ENCODE measurements around the gene AKAP17A.

The AKAP17A gene

DNA sequence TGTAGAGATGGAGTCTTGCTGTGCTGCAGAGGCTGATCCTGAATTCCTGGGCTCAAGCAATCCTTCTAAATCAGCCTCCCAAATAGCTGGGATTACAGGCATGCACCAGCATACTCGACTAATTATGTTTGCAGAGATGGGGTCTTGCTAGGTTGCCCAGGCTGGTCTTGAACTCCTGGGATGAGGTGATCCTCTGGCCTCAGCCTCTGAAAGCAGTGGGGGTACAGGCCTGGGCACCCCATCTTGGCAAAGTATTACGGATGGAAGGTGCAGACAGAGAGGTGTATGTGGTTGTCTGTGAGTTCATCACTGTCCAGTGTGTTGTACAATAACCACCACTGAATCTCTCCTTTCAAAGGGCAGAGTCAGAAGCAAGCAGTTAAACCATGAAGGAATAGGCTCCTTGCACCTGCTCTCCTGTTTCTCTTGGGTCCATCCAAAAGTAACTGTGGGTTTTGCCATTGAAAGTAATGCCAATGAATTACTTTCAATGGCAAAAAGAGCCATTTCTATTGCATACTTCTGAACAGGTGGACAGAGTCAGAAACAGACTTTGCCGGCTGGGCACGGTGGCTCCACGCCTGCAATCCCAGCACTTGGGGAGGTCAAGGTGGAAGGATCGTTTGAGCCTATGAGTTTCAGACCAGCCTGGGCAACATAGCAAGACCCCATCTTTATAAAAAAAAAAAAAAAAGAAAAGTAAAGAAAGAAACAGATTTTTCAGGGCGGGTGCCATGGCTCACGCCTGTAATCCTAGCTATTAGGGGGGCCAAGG, 7.0 kb upstream of the AKAP17A start:
- DNase-seq: no peak

DNA sequence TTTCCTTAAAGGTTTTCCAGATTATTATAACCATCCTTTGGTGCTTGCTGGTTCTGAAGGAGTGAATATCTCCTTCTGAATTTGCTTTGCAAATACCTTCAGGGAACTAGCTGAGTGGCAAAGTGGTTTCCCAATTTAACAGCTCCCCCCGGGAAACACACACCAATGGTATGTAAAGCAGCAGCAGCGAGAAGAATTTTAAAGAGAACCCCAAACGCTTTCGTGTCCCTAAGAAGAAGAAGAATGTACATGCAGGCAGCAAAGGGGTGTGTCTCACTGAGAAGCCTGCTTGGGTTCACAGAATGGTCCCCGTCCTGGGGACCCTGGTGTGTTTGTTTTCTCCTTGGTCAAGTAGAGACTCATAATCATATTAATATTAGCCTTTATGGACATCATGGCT, 4.2 kb upstream of the AKAP17A start:
- no peak for DNase-seq

GRCh38 chrX:1589356-1590130, 1.9 kb upstream of the AKAP17A start:
- DNase-seq: no peak

GRCh38 chrX:1591863-1592469, 562 bp downstream of the AKAP17A start:
- DNase-seq: no peak

GRCh38 chrX:1592470-1593142, 1.2 kb downstream of the AKAP17A start:
- DNase-seq: no peak

GRCh38 chrX:1593286-1594271, 2.2 kb downstream of the AKAP17A start:
- no peak for DNase-seq

DNA sequence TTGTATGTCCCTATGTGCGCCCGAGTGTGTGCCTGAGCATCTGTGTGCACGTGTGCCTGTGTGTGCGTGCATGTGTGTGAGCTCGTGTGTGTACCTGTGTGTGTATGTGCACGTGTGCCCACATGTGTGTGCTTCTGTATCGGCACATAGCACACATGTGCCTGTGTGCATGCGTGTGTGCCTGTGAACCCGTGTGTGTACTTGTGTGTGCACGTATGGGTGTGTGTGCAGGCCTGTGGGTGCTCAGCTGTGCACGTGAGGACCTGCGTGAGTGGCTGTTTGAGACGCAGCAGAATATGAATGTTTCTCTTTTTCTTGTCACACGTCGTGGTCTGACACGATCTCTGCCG, 4.3 kb downstream of the AKAP17A start:
- DNase-seq: no peak

GRCh38 chrX:1596676-1597344, 5.4 kb downstream of the AKAP17A start:
- no peak for DNase-seq

GRCh38 chrX:1597345-1598020, 6.1 kb downstream of the AKAP17A start:
- no peak for DNase-seq

GRCh38 chrX:1598021-1598875, 6.8 kb downstream of the AKAP17A start:
- no peak for DNase-seq

- no peak for DNase-seq
Observed at GRCh38 chrX:1598876-1599790, 7.7 kb downstream of the AKAP17A start.

DNA sequence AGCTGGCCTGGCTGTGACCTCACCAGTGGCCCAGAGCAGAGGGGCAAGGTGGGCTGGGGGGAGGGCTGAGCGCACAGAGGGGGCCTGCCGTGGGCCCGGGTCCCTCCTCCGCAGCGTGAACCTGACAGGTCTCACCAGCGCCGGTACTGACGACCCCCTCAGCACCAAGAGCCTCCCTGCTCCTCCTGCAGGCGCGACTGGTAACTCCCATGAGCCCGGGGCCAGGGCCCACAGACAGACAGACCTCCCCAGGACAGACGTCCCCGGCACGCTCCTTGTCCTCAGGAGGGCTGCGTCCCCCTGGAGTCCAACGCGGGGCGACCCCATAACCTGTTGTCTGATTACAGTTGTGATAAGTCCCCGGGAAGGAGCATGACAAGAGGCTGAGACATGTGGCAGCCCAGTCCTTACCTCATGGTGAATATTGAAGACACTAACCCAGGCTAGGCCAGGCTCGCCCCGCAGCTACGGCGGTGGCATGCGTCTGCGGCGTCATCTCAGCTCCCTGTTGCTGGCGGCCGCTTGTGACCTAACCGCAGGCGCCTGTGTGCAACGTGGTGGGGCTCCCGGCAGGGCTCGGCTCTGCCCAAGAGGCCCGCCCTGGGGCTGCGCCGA, 8.5 kb downstream of the AKAP17A start:
- no peak for DNase-seq

DNA sequence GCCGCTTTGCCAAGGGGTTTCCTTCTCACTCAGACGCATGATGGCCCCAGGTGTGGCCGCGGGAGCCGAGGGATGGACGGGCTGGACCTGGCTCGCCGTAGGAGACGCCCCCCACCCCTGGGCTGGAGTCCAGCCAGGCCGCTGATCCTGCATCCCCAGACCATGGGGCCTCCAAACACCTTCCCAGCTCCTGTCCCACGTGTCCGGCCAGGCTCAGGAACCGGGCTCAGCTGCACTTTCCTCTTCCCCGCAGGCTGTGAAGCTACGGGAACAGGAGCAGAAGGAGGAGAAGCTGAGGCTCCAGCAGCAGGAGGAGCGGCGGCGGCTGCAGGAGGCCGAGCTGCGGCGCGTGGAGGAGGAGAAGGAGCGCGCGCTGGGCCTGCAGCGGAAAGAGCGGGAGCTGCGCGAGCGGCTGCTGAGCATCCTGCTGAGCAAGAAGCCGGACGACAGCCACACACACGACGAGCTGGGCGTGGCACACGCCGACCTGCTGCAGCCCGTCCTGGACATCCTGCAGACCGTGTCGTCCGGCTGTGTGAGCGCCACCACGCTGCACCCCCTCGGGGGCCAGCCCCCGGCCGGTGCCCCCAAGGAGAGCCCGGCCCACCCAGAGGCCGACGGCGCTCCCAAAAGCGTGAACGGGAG, 9.1 kb downstream of the AKAP17A start:
- no peak for DNase-seq

GRCh38 chrX:1601051-1601767, 9.8 kb downstream of the AKAP17A start:
- DNase-seq: no peak

DNA sequence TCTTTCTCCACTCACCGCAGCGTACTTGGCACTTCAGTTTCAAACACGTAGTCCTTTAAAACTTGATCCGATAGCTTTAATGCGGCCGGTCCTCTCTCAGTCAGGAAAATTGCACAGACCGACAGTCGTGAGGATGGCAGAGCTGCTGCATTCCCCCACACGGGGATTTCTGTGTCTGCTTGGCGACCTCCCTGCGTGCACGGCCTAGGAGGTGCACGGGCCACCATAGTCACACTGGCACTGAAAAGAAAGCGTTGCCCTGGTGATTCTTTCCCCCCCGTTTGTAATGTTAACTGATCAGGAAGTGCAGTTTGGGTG, 10.3 kb downstream of the AKAP17A start:
- DNase-seq: no peak

DNA sequence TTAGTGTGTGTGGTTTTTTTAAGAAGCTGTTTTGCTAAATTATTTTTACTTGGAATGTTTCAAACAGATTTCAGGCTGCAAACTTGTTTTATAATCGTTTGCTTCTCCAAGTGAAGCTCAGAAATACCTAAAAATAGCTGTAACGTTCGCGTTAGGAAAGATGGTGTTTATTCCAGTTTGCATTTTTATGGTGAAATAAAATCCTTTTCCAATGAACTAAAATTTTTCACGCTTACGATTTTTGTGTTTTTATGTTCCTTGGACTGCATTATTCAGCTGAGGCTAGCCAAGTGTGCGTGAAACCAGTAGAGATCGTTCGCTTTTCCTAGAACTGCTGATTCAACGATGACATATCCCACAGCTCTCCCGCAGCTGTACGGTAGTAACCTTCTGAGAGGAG, 10.9 kb downstream of the AKAP17A start:
- DNase-seq: no peak

- DNase-seq: no peak
Observed at GRCh38 chrX:1606496-1606895, 15.1 kb downstream of the AKAP17A start.
